Activated CD4-positive, CD25-positive, alpha-beta regulatory T cell treated with anti-CD3 and anti-CD28 coated beads, Interleukin-2, amount 50 U/mL, for 72 hours (primary cell): ENCODE measurements around the gene GPHB5.
"Not testable (repeated sequence)": the region's sequence is repeated elsewhere in the genome, so short reads cannot be mapped to it uniquely, and the experiment has no call there.

Experiments used
- DNase-seq: peaks from one replicate; pipeline ENCODE4 v3.0.0; 2021

Gene GPHB5

GRCh38 chr14:63318835-63319234 is at the start of gene GPHB5:
Gene GPHB5 (minus strand): TSS chr14:63318935. CDS start chr14:63317849, 1,086 bp downstream.
- DNase-seq: no peak

GRCh38 chr14:63367742-63368364 is 49.1 kb upstream of the GPHB5 start:
- DNase-seq: no peak

GRCh38 chr14:63362389-63362819 is 43.7 kb upstream of the GPHB5 start:
- DNase-seq: no peak

GRCh38 chr14:63361790-63362189 is 43.1 kb upstream of the GPHB5 start:
- no peak for DNase-seq

- no peak for DNase-seq
Measured at GRCh38 chr14:63357841-63358240, 39.1 kb upstream of the GPHB5 start.

- DNase-seq: no peak
Measured at GRCh38 chr14:63345826-63346225, 27.1 kb upstream of the GPHB5 start.

GRCh38 chr14:63344336-63344735 is 25.6 kb upstream of the GPHB5 start:
- no peak for DNase-seq

GRCh38 chr14:63343878-63344277 is 25.1 kb upstream of the GPHB5 start:
- no peak for DNase-seq

GRCh38 chr14:63342371-63342770 is 23.6 kb upstream of the GPHB5 start:
- no peak for DNase-seq

- DNase-seq: no peak
Measured at GRCh38 chr14:63328787-63329737, 10.3 kb upstream of the GPHB5 start.

GRCh38 chr14:63326840-63327239 is 8.1 kb upstream of the GPHB5 start:
- no peak for DNase-seq

GRCh38 chr14:63322897-63323573 is 4.3 kb upstream of the GPHB5 start:
- no peak for DNase-seq

- no peak for DNase-seq
Measured at GRCh38 chr14:63322472-63322871, 3.7 kb upstream of the GPHB5 start.

GRCh38 chr14:63308723-63309317 is 9.9 kb downstream of the GPHB5 start:
- DNase-seq: no peak

- not testable (repeated sequence) for DNase-seq
Measured at GRCh38 chr14:63304429-63304828, 14.3 kb downstream of the GPHB5 start.

- DNase-seq: no peak
Measured at GRCh38 chr14:63301891-63302534, 16.7 kb downstream of the GPHB5 start.

- DNase-seq: no peak
Measured at GRCh38 chr14:63300854-63301253, 17.9 kb downstream of the GPHB5 start.

GRCh38 chr14:63299351-63300110 is 19.2 kb downstream of the GPHB5 start:
- no peak for DNase-seq

GRCh38 chr14:63297372-63298063 is 21.2 kb downstream of the GPHB5 start:
- DNase-seq: no peak

- DNase-seq: no peak
Measured at GRCh38 chr14:63296060-63296563, 22.6 kb downstream of the GPHB5 start.

- DNase-seq: no peak
Measured at GRCh38 chr14:63295231-63295685, 23.5 kb downstream of the GPHB5 start.
